Mesenteric fat pad (tissue), 1 donor: ENCODE results near the gene SCPEP1. TPM values are rescaled to one million over a fixed set of nuclear protein-coding genes. Genes with fewer than 3 reads are reported as not detected.
"Not testable (repeated sequence)": the region's sequence is repeated elsewhere in the genome, so short reads cannot be mapped to it uniquely, and the experiment has no call there.

Experiments
- DNase-seq: peaks from one replicate; pipeline ENCODE4 v3.0.0-alpha.2; 2020; ENCODE audit warnings: low spot score
- long read RNA-seq: library from polyadenylated mRNA; unstranded; transcript quantifications from one replicate; pipeline ENCODE4 v2.0.0, GENCODE V29; 2020
- total RNA-seq: library from RNA; stranded (reverse); fragmentation: NEBNext Ultra II Directional; extraction: Animal tissue kit (Norgen Biotek cat#: 25700); gene quantifications from one replicate; pipeline ENCODE4 v1.2.1, GENCODE V29; 2021
- donor health status: DM: yes; HTN: yes; CAD: no.

The SCPEP1 gene, protein sequence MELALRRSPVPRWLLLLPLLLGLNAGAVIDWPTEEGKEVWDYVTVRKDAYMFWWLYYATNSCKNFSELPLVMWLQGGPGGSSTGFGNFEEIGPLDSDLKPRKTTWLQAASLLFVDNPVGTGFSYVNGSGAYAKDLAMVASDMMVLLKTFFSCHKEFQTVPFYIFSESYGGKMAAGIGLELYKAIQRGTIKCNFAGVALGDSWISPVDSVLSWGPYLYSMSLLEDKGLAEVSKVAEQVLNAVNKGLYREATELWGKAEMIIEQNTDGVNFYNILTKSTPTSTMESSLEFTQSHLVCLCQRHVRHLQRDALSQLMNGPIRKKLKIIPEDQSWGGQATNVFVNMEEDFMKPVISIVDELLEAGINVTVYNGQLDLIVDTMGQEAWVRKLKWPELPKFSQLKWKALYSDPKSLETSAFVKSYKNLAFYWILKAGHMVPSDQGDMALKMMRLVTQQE
- total RNA-seq: 99.4 TPM
- long read RNA-seq, transcript SCPEP1-201 (13 exons, 1,942 nt): major isoform, 327 of 373 reads
- long read RNA-seq, partial matches to known transcripts: 20 of 373 reads
- long read RNA-seq, other reads (novel, unspliced or antisense): 25 of 373 reads

- peak; percentile 93 for DNase-seq
Observed at GRCh38 chr17:56977673-56978395, at the start of gene SCPEP1. Gene SCPEP1 (plus strand): TSS chr17:56978131. CDS start chr17:56978160, 29 bp downstream.

DNA sequence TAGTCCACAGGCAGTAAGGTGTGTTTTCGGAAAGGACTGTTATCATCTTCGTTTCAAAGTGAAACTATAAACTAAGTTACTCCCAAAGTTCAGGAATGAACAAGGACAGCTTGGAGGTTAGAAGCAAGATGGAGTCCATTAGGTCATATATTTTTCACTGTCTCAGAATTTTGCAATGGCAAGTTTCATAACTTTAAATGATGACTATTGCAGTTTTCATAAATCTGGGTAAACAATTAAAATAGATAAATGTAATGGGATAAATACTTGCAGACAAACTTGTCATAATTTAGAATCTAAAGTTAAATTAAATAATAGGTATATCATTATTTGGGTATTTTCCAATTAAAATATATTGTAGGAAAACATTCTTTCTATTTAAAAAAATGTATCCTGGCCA lies 49.3 kb upstream of the SCPEP1 start:
- no peak for DNase-seq

GRCh38 chr17:56929362-56929969 lies 48.5 kb upstream of the SCPEP1 start:
- no peak for DNase-seq

DNA sequence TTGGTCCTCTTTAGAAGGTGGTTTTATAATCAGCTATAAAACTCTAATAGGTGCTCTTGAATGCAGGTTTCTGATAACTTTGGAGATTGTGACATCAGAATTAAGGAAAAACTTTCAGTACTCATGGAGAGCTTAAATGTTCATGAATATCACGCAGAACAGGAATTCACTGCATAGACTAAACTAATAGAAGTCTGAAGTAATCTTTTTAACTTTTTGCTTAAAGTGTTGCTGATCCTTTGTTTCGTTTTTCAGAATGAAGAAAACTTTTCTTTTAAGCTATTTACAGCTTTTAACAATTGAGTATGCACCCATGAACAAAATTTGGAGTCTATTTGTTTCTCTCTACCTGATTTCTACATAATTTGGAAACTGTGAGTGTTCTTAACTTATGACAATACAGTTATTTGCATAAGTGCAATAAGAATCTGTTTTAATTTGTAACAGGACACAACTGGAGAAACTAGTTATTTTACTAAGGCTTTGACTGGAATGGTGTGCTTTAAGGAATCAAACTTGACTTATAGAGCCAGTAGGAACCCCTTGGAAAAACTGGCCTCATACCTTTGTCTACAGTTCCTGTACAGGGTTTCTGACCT lies 47.1 kb upstream of the SCPEP1 start:
- DNase-seq: no peak

DNA sequence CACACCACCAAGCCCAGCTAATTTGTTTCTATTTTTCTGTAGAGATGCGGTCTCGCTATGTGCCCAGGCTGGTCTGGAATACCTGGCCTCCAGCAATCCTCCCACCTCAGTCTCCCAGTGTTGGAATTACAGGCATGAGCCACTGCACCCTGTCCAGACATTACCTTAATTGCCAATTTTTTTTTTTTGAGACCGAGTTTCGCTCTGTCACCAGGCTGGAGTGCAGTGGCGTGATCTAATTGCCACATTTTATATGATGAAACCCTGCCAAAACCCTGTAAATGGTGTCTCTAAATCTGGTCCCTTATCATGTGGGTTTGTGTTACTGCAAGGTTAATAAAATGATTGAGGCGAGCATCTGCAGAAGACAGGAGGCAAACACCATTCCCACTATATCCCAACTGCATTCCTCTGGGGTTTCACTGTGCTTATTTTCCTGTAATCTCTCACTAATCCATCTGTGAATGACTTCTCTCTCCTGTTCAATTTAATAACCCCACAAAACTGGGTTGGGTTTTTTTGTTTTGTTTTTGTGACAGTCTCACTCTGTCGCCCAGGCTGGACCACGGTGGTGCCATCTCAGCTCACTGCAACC lies 44.7 kb upstream of the SCPEP1 start:
- no peak for DNase-seq

DNA sequence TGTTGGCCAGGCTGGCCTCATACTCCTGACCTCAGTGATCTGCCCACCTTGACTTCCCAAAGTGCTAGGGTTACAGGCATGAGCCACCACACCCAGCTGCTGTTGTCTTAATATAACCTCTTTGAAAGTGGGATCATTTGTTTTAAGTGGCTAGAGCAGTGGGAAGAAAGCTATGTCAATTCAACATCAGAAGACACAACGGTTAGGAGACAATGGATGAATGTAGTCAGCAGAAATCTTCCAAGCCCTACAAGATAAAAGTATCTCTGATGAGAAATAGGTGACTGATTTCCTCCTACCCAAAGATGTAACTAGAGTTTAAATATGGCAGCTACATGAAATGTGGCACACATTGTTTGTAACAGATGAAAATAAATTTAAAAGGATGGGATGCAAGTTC lies 44.1 kb upstream of the SCPEP1 start:
- DNase-seq: no peak

DNA sequence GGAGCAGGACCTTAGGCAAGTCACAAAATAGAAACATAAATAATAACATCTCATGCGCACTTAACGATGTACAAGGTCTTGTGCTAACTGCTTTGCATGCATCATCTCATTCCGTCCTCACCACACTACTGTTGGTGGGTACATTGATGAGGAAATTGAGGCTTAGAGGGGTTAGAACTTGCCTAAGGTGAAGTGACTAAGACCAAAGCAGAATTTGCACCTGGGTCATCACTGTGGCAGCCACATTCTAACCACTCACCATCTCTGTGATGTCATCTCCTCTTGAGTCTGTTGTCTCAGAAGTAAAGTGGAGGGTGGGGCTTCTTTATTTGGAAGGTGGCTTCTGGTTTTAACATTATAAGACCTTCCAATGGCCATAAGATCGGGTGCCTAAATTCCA lies 43.7 kb upstream of the SCPEP1 start:
- DNase-seq: no peak

DNA sequence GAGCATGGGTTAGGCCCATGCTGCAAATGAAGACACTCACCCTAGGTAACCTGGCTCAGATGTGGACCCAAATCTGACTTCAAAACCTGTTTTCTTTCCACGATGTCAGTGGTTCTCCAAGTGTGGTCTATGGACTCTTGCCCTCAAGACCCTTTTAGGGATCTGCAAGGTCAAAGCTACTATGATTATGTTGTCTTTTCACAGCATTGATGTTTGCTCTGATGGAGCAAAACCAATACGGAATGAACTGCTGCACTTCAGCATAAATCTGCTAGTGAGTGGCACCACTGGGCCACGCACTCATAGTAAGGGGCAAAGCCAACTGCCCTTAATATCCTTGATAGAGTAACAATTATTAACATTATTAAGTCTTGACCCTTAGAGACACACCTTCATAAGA lies 42.5 kb upstream of the SCPEP1 start:
- DNase-seq: no peak

GRCh38 chr17:56936697-56937322 lies 41.1 kb upstream of the SCPEP1 start:
- DNase-seq: no peak

DNA sequence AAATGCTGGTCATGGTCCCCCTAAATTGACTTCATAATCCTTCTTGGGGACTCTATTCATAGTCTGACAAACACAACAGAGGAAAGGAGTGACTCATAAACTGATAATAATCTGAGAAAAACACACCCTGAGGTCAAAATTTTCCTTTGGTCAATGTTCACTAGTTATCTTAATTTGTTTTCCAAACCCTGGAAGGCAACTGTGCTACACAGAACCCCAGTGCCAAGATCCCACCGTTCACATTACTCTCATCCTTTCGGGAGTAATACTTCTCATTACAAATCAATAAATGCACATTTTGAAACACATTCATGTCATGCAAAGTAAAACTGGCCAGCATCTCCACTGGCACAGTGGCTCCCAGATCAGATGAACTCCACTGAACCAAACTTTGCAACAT lies 40.2 kb upstream of the SCPEP1 start:
- DNase-seq: no peak

DNA sequence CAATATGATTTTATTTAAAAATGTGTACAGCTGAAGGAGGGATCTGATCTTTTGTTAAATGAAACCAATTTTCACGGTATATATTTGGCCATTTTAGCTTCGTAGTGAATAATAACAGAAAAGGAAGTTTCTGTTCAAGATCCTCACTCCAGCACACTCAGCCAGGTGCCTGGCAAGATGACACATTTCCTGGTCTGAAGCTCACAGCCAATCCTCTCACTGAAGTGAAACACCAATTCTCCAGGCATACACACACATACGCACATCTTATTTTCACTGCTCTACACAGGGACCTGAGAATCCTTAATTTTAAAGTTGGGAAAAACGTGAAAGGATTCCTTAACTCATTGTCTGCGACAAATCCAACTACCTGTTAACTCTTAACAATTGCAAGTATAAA lies 39.7 kb upstream of the SCPEP1 start:
- not testable (repeated sequence) for DNase-seq

DNA sequence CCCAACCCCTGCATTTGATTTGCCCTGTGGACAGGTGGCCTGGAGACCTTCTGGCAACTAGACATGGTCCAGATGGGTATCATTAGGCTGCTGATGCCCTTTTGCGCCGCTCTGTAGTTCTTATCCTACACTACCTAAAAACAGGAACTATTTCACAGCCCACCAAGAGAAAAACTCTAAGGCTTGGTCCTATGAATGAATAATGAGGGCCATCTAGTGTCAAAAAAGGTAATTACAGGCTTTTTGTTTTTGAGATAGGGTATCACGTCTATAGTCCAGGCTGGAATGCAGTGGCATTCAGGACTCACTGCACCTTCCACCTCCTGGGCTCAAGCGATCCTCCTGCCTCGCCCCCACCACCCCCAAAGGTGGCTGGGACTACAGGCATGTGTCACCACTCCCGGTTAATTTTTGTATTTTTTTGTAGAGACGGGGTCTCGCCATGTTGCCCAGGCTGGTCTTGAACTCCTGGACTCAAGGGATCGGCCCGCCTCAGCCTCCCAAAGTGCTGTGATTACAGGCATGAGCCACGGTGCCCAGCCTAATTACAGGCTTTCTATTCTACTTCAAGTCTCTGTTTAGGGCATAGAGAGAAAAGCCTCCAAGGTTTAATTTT lies 38.0 kb upstream of the SCPEP1 start:
- DNase-seq: no peak

DNA sequence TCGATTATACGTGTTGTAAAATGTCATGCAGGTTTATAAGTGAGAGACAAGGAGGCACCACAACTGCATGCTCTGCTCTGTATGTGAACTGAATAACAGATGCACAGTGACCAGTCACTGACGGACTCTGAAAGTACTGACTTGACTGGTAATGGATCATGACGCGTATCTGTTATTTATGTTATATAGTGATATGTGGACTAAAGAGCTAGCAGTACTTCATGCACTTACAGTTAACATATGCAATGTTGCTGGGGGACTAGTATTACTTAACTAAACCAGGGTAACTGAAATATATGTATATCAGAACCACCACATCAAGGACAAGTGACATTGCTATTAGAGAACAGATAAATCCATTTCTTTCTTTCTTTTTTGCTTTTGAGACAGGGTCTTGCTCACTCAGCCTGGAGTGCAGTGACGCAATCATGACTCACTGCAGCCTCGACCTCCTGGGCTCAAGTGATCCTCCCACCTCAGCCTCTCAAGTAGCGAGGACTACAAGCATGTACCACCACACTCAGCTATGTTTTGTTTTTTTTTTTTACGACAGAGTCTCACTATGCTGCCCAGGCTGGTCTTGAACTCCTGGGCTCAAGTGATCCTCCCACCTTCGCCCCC lies 34.3 kb upstream of the SCPEP1 start:
- no peak for DNase-seq

DNA sequence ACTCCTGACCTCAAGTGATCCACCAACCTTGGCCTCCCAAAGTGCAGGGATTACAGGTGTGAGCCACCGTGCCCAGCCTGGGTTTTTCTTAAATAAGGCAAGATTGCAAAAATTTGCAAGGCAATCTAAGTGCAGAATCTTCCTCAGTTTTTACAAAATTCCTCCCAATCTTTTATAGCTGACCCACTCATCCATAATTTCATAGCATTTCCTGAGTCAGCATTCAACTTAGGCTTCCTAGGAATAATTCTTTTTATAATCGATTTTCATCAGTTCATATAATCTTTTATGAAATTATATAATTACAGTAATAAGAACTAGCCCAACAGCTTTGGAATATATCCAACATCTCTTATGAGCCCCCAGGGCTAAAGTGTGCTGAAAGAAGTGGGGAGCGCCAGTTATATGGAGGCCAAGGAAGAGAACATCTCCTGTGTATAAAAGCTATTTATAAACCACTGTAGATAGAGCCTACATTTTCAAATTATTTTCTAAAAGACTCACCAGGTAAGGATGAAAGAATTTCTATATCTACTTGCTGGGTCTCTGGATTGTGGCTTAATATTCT lies 31.9 kb upstream of the SCPEP1 start:
- DNase-seq: no peak

- DNase-seq: no peak
Observed at GRCh38 chr17:56947741-56948140, 30.2 kb upstream of the SCPEP1 start.

DNA sequence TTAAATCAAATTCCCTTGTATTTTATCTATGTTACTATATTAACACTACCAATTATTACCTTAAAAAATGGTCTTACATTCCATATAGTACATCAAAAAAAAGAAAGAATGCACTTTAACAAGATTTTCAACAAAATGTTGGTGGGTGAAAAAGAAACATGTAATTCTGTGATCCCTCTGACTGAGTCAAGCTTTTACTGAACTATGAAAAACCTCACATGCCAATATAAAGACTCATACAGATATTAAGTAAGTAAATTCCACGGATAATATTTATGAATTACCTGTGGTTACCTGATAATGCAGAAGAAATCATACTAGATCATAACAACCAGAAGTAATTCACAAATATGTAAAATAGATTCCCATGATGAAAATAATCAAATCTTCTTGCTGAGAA lies 29.4 kb upstream of the SCPEP1 start:
- no peak for DNase-seq

DNA sequence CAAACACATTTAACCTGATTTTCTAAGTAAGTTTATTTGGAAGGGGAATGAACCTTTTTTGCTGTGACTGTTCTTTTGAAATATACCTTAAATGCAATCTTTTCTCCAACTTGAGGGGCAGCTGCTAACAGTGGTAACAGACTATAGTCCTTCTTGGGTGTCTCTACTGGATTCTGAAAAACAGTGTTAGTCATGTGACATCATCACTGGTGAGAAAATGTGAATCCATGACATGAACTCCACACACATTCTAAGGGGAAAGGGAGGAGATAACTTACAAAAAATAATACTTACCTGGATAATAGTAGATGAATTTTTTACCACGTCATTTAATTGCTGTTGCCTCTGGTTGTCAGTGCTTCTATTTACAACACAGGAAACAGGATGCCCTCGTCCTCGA lies 28.3 kb upstream of the SCPEP1 start:
- DNase-seq: no peak

GRCh38 chr17:56956992-56957391 lies 20.9 kb upstream of the SCPEP1 start:
- no peak for DNase-seq
